ENCODE measurements around the gene LGALS7. TPM values are rescaled to one million over a fixed set of nuclear protein-coding genes. Genes with fewer than 3 reads are reported as not detected.
"Not testable (repeated sequence)": the region's sequence is repeated elsewhere in the genome, so short reads cannot be mapped to it uniquely, and the experiment has no call there.

LGALS7 gene
- total RNA-seq, 1 donor from 2014 or later, result 102 TPM

DNA sequence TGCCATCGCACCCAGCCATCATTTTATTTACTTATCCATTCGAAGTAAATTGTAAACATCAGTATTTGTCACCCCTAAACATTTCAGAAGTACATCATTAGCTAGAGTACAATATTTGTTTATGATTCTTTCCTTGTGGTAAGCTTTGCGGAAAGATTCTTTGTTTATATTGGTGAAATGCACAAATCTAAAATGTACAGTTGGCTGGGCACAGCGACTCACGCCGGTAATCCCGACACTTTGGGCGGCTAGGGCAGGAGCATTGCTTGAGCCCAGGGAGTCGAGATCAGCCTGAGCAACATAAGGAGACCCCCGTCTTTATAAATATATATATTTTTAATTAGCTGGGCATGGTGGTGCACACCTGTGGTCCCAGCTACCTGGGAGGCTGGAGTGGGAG lies 25.8 kb upstream of the LGALS7 start:
- DNase-seq, result no peak

DNA sequence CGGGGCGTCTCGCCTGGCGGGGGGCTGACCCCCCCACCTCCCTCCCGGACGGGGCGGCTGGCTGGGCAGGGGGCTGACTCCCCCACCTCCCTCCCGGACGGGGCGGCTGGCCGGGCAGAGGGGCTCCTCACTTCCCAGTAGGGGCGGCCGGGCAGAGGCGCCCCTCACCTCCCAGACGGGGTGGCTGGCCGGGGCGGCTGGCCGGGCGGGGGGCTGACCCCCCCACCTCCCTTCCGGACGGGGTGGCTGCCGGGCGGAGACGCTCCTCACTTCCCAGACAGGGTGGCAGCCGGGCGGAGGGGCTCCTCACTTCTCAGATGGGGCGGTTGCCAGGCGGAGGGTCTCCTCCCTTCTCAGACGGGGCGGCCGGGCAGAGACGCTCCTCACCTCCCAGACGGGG lies 24.5 kb upstream of the LGALS7 start:
- DNase-seq, result not testable (repeated sequence)

DNA sequence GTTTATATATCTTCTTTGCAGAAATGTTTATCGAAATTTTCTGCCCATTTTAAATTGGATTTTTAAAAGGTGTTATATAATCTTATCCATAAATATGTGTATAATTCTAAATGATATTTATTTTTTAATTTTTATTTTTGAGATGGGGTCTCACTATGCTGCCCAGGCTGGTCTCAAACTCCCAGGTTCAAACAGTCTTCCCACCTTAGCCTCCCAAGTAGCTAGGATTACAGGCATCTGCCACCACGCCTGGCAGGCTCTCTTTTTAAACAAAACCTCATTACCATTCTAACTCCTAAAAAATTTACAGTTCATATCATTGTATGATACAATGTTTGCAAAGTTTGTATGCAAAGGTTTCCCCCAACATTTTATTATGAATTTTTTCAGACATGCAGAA lies 22.8 kb upstream of the LGALS7 start:
- DNase-seq, result no peak

DNA sequence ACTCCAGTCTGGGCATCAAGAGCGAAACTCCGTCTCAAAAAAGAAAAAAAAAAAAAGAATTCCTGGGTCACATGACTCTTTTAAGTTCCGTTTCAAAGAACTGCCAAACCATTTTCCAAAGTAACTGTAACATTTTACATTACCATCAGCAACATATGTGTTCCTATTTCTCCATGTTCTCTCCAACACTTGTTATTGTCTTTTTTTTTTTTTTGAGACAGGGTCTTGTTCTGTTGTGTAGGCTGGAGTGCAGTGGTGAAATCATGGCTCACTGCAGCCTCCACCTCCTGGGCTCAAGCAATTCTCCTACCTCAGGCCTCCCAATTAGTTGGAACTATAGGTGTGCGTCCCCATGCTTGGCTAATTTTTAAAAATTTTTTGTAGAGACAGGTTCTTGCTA lies 22.2 kb upstream of the LGALS7 start:
- DNase-seq, result no peak

DNA sequence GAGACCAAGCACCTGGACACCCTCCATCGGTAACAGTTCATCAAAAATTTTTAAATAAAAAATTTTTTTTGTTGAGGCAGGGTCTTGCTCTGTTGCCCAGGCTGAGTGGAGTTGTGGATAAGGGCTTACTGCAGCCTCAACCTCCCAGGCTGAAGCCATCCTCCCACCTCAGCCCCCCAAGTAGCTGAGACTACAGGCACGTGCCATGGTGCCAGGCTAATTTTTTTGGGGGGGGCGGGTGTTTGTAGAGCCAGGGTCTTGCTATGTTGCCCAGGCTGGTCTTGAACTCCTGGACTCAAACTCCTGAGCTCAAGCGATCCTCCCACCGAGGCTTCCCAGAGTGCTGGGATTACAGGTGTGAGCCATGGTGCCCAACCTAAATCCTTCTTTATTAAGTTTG lies 20.4 kb upstream of the LGALS7 start:
- no peak for DNase-seq

DNA sequence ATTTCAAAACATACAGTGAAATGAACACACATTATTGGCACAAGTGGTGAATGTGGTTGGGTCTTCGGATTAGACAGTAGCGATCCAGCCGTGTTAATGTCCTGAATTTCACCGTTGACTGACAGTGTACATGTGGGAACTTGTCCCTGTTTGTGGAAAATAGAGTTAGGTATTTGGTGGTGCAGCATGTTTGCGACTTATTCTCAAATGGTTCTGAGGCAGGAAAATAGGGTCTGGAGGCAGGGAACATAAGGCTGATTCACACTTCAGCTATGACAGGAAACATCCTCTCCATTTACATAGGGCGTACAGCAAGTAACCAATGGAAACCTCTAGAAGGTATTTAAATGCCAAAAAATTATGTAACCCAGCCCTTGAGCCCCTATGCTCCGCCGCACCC lies 19.9 kb upstream of the LGALS7 start:
- DNase-seq, result peak; percentile 50

DNA sequence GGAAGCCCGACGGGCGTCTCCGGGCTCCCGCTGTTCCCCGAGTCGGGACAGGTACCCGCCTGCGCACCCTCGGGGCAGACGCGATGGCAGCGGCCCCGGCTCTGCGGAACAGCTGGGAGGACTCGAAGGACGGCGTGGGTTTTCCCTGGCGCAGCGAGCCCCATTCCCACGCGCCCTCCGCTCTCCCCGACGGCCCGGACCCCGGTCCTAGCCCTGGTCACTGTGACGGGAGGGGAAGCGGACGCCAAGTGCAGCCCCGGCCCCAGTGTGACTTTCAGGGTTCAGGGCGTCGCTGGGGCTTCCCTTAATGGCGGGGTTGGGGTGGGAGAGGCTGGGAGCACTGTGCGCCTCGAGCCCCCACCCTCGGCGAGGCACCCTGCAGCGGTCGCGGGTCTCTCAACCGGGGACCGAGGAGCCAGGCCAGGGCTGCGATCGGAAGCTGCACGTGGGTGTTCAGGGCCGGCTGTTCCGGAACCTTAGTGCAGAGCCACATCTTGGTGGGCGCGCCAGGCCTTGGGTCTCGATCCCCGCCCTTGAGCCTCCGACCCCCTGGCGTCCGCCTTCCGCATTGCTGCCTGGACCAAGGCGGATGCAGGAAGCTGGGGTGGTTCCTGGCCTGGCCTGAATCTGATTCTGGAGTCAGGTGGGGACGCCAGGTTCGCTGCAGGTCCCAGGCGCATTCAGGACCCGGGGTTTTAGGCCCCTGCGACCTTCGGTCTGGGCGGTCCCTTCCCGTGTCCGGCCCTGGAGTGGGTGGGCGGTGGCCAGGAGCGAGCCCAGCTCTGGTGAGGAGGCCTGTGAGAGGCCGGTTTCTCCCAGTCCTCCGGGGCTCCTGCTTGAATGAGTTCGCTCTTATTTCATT lies 19.2 kb upstream of the LGALS7 start:
- no peak for DNase-seq

DNA sequence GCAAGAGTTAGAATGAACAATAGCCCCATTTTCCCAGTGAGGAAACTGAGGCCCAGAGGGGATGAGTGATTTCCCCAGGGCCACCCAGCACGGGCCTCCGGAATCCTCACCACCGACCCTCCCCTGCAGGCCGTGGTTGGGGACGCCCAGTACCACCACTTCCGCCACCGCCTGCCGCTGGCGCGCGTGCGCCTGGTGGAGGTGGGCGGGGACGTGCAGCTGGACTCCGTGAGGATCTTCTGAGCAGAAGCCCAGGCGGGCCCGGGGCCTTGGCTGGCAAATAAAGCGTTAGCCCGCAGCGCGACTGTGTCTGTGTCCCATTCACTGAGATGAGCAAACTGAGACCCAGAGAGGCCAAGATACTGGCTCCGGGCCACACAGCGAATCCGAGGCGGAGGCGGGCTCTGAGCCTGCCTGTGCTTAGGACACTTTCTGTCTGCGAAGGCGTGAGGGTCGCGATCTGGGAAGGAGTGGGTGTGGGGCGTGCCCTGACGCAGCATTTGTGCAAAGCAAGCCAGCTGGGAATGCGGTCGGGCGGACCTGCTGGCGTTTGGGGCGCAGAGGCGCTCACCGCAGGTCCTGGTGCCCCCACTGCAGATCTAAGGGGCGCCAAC lies 18.2 kb upstream of the LGALS7 start:
- not testable (repeated sequence) for DNase-seq

DNA sequence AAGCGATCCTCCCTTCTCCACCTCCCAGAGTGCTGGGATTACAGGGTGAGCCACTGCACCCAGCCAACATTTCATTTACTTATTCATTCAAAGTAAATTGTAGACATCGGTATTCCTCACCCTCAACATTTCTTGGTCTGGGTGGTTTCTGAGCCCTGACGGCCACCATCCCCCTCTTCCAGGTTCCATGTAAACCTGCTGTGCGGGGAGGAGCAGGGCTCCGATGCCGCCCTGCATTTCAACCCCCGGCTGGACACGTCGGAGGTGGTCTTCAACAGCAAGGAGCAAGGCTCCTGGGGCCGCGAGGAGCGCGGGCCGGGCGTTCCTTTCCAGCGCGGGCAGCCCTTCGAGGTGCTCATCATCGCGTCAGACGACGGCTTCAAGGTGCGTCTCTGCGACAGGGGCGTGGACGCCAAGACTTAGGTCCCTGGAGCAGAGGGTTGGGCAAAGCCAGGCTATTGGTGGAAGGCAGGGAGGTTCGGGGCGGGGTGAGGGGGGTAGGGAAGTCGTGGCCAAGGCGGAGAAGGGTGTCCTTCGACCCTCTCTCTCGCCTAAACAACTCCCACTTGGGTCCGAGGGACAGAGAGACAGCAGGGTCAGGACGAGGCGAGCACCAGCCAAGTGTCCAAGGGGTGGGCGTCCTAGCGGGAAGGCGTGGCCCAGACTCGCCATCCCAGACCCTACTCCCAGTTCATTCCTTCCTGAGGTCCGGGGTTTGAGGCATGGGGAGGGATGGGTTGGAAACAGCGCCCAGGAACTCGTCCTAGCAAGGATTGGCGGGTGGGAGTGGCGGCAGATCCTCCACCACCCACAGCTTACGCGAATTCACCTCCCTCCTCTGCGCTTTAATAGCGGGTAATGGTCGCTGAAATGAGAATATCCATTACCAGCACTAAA lies 17.4 kb upstream of the LGALS7 start:
- not testable (repeated sequence) for DNase-seq

DNA sequence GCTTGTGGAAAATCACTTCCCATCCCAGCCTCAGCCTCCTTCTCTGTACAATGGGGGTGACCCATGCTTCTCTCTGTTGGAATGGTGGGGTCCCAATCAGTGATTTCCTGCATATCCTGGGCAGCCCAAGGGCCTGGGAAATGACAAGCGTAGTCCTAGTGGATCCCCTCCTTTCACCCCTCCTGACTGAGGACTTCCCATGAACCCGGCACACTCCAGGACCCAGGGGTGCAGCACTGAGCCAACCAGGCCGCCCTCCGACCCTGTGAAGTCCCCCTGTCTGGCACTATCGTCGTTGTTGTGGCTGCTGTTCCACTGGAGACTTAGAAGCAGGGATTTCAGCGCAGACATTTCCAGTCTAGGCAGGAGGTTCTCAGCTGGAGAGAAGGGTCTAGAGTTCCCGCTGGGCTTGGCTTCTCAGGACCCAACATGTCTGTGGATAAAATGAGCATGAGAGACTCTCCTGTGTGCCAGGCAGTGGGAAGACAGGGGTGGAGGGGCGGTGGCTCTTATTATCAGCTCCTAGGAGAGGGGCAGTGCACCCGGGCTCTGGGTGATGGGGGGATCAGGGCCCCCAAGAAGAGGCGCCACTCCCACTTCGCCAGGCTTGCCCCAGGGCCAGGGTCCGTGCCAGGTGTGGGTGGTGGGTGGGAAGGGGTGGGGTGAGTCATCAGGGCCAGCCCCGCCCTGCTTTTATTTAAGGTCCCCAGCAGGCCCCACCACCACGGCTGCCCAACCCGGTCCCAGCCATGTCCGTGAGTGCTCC lies 15.3 kb upstream of the LGALS7 start, which contains the start of gene LGALS7B:
Gene LGALS7B (plus strand): TSS at position 723 of the 766 bp plus-strand sequence. CDS start 27 bp downstream, at position 750.
- DNase-seq, result no peak

DNA sequence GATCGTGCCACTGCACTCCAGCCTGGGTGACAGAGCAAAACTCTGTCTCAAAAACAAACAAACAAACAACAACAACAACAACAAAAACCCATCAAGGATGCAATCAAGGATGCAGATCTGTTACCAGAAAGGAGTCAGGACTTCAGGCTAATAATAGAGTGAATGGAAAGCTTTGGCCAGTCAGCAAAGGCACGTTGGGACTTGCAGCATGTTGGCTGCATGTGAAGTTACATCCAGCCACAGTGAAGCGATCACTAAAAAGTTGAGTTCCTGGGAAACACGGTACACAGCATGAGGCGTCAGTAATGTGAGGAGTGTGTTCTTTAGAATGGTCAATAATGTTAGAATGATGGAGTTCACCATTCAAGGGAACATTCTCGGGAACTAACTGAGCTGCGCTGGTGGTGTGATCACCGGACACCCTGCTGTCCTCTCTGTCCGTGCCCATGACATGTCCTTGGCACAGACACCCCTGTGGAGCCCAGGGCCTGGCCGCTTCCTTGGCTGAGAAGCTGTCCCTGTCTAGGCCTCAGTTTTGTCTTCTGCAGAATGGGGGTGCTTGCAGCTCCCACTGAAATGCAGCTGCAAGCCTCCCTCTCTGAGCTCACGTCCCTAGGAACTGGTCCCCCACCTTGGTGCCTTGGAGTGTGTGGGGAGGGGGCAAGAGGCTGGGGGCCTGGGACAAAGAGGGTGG lies 13.4 kb upstream of the LGALS7 start:
- DNase-seq, result no peak

DNA sequence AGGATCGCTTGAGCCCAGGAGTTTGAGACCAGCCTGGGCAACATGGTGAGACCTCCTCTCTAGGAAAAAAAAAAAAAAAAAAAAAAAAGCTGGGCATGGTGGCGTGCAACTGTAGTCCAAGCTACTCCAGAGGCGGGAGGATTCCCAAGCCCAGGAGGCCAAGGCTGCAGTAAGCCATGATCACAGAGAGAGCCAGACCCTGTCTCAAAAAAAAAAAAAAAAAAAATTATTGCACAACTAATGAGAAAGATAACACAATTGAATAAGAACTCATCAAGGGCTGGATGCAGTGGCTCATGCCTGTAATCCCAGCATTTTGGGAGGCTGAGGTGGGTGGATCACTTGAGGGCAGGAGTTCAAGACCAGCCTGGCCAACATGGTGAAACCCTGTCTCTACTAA lies 12.7 kb upstream of the LGALS7 start:
- DNase-seq, result not testable (repeated sequence)

DNA sequence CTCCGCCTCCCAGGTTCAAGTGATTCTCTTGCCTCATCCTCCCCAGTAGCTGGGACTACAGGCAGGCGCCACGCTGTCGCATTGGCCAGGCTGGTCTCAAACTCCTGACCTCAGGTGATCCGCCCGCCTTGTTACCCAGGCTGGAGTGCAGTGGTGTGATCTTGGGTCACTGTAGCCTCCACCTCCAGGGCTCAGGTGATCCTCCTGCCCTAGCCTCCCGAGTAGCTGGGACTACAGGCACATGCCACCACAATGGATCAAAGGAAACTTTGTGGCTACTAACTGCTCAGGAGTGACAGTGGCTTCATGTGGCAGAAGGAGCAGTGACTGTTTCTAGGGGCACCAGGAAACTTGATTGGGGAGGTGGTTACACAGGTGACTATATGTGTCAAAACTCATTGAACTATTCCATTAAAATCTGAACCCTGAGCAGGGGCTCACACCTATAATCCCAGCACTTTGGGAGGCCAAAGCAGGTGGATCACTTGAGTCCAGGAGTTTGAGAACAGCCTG lies 11.9 kb upstream of the LGALS7 start:
- no peak for DNase-seq

DNA sequence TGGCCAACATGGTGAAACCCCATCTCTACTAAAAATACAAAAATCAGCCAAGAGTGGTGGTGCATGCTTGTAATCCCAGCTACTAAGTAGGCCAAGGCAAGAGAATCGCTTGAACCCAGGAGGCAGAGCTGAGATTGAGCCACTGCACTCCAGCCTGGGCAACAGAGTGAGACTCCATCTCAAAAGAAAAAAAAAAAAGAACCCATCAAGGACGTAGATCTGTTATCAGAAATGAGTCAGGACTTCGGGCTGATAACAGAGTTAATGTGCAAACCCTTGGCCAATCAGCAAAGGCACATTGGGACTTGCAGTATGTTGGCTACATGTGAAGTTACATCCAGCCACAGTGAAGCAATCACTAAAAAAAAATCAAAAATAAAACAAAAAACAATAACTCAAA lies 10.9 kb upstream of the LGALS7 start:
- no peak for DNase-seq

DNA sequence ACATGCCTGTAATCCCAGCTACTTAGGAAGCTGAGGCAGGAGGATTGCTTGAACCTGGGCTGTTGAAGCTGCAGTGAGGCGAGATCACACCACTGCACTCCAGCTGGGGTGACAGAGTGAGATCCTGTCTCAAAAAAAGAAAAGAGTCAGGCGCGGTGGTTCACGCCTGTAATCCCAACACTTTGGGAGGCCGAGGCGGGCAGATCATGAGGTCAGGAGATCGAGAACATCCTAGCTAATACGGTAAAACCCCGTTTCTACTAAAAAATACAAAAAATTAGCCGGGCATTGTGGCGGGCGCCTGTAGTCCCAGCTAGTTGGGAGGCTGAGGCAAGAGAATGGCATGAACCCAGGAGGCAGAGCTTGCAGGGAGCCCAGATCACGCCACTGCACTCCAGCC lies 8.9 kb upstream of the LGALS7 start:
- DNase-seq, result not testable (repeated sequence)

DNA sequence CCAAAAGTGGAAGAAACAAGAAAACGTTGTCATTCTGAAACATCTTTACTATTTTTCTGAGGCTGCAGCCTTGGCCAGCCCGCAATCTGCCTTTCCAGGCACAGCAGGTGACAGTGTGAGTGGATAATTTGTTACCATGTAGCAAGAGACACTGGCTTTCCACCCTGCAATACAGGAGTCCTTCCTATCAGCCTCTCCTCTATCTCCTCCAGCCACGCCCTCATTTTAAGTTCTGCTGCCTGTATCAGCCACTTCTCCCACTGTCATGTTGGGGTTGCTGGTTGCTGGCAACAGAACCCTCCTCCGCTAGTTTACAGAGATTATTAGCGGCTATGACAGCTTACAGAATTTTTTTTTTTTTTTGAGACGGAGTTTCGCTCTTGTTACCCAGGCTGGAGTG lies 7.7 kb upstream of the LGALS7 start:
- DNase-seq, result no peak

DNA sequence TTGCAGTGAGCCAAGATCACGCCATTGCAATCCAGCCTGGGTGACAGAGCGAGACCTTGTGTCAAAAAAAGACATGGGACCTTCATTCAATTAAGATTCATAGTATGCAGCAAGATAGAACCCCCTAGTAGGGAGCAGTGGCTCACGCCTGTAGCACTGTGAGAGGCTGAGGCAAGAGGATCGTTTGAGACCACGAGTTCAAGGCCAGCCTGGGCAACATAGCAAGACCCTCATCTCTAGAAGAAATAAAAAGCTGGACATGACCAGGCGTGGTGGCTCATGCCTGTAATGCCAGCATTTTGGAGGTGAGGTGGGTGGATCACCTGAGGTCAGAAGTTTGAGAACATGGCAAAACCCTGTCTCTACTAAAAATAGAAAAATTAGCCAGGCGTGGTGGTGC lies 7.1 kb upstream of the LGALS7 start:
- DNase-seq, result no peak

DNA sequence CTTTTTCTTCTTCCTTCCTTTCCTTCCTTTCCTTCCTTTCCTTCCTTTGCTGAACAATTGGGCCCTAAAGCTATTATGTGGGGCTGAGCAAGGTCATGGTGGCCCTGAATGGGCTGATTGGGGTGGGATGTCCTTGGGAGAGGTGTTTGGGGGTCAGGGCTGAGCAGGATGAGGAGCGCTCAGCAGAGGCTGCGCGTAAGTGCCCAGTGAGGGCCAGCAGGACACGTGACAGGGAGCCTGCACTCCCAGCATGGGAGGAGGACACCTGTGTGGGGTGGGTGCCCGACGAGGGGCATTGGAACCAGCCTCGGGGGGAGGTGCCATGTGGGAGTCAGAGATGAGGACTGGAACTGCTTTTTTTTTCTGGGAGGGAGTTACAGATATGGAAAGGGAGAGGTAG lies 5.4 kb upstream of the LGALS7 start:
- DNase-seq, result no peak

DNA sequence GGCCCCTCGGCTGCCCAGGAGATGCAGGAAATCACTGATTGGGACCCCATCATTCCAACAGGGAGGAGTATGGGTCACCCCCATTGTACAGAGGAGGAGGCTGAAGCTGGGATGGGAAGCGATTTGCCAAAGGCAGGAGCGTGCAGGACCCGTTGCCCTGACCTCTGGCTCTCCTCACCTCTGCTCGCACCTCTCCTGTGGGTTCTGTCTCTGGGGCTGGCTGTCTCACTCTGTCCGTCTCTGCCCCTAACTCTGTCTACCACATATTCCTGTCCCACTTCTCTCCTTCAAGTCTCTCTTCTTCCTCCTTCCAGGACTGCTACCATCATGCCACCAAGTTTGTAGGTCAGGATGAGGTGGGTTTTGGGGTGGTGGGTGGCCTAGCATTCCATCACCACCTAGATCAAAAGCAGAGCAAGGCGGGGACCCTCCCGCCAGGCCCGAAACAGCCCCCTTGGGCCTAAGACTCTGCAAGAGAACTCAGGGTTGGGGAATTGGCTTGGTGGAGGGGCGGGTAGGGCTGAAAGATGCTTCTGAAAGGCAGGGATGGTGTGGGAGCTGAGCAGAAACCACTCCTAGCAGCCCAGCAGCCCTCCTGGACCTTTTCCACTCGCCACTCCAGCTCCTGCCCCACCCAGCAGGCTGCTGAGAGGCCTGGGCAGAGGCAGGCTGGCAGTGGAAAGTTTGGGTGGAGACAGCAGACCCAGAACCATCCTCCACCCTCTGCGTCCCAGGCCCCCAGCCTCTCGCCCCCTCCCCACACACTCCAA lies 1.0 kb upstream of the LGALS7 start:
- DNase-seq, result no peak

DNA sequence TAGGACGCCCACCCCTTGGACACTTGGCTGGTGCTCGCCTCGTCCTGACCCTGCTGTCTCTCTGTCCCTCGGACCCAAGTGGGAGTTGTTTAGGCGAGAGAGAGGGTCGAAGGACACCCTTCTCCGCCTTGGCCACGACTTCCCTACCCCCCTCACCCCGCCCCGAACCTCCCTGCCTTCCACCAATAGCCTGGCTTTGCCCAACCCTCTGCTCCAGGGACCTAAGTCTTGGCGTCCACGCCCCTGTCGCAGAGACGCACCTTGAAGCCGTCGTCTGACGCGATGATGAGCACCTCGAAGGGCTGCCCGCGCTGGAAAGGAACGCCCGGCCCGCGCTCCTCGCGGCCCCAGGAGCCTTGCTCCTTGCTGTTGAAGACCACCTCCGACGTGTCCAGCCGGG lies 1.7 kb downstream of the LGALS7 start:
- DNase-seq, result not testable (repeated sequence)

Measured in skin of body (tissue), 2 donors.